ENCODE measurements around the gene ANKMY1. TPM values are rescaled to one million over a fixed set of nuclear protein-coding genes. Genes with fewer than 3 reads are reported as not detected.

ANKMY1 gene
- total and polyA plus RNA-seq, 2 of the 13 experiments (the other 11 are each of a cell fraction or from before 2014, with no cell fraction given) = 11.7 to 18.8 TPM

- peak; percentile 38; the same call in 1 of the 2 replicates for TF ChIP-seq RAD21 (CRISPR knock-in tag; IDR thresholded peaks at IDR 0.05)
- TF ChIP-seq ZNF552 (CRISPR knock-in tag; IDR thresholded peaks at IDR 0.05; ENCODE audit: borderline replicate concordance) = no peak
- no peak for TF ChIP-seq CCDC6 (CRISPR knock-in tag; IDR thresholded peaks at IDR 0.05)
- no peak for TF ChIP-seq HDAC6 (IDR thresholded peaks at IDR 0.05; ENCODE audit: low read depth, low read length)
- no peak for TF ChIP-seq ZNF770 (CRISPR knock-in tag; IDR thresholded peaks at IDR 0.05)
- TF ChIP-seq CEBPZ (IDR thresholded peaks at IDR 0.05; ENCODE audit: low read length) = no peak
- no peak for TF ChIP-seq THYN1 (CRISPR knock-in tag; IDR thresholded peaks at IDR 0.05; ENCODE audit: borderline replicate concordance, low read depth)
- peak; percentile 64; the same call in 1 of the 2 replicates for TF ChIP-seq ZNF142 (CRISPR knock-in tag; IDR thresholded peaks at IDR 0.05)
- TF ChIP-seq FOXO4 (CRISPR knock-in tag; conservative IDR thresholded peaks at IDR 0.05) = no peak
- TF ChIP-seq CHCHD3 (CRISPR knock-in tag; IDR thresholded peaks at IDR 0.05) = no peak; the same call in 1 of the 2 replicates
- no peak for TF ChIP-seq REPIN1 (CRISPR knock-in tag; IDR thresholded peaks at IDR 0.05; ENCODE audit: borderline replicate concordance, low read depth)
Measured at GRCh38 chr2:240568678-240569522, 11.1 kb upstream of the ANKMY1 start (continued).

All from HepG2 (cell line).